ENCODE data around the gene MAPK8.

The MAPK8 gene

DNA sequence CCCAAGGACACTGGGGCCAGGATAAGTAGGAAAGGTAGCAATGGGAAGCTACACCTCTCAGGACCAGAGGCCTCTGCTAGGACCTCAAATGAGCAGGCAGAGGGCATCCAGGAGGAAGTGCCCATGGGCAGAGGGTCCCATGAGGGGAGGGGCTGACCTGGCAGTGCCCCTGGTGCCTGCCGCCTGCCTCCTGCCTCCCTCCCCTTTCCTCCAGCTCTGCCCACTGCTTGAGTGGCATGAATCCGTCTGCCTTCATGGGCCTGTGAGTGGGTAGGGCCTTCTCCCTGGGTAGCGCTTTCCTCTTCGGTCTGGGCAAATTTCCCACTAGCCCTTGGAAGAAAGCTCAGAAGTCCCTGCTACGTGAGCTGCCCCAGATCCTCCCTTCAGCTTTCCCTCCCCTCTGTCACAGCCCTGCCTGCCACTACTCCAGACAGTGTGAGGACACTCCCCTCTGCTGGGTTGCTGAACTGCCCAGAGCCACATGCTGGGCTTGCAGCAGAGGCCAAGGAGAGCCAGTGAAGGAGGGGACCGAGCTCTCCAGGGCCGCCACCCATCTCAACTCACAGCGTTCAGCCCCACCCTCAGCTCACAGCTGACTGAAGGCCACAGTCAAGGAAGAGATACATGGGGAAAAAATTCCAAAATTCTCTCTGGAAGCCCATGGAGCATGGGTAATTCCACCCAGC is 157.0 kb downstream of the MAPK8 start:
- Histone ChIP-seq H3K4ac (ENCODE audit: low read depth, low read length) (no peak overlapping the region), H3K9ac (ENCODE audit: low read length) (no peak overlapping the region), H4K91ac (ENCODE audit: low read depth, low read length) (no peak overlapping the region), H3K4me1 (ENCODE audit: control insufficient read depth in 1 of 2, insufficient read depth in 2 of 2, low read length in 2 of 2) (peaks cover 8 to 12% of the 10 kb centered on the region in 2 experiments), H2BK120ac (ENCODE audit: insufficient read depth, low read length, poor library complexity) (no peak overlapping the region), H2AFZ (ENCODE audit: insufficient read depth, low read length, poor library complexity) (no peak overlapping the region), H4K12ac (ENCODE audit: low read depth, low read length) (no peak overlapping the region), H3K23ac (ENCODE audit: low read length) (no peak overlapping the region), H3K27ac (ENCODE audit: low read depth, low read length) (no peak overlapping the region), H3K14ac (ENCODE audit: low read length) (no peak overlapping the region), H3K27me3 (ENCODE audit: insufficient read depth, low read length) (no peaks in the 10 kb centered on the region), H3K4me3 (ENCODE audit: low read depth, low read length) (no peak overlapping the region), H2BK12ac (ENCODE audit: low read length) (no peak overlapping the region), H3K79me1 (ENCODE audit: low read length) (peaks cover 2% of the 10 kb centered on the region), H4K8ac (ENCODE audit: low read depth, low read length) (no peak overlapping the region), H2BK5ac (ENCODE audit: low read depth, low read length, poor library complexity) (no peak overlapping the region), H3K18ac (ENCODE audit: low read length) (no peak overlapping the region), H3K4me2 (ENCODE audit: low read length) (no peak overlapping the region), H2AK5ac (ENCODE audit: low read length) (no peak overlapping the region), H3K79me2 (ENCODE audit: control insufficient read depth, insufficient read depth, low read length, poor library complexity) (peaks cover 1% of the 10 kb centered on the region), H3K9me3 (ENCODE audit: insufficient read depth, low read depth, low read length) (no peaks in the 10 kb centered on the region), H3K36me3 (ENCODE audit: control insufficient read depth in 1 of 2, insufficient read depth in 2 of 2, low read length in 2 of 2) (no peaks in the 10 kb centered on the region)
- WGBS (ENCODE audit: extremely low coverage, insufficient coverage, insufficient read length): no CpG with 5 or more reads among the region's 8 CpGs
- DNase-seq: no peak

GRCh38 chr10:48464121-48464870 is 157.8 kb downstream of the MAPK8 start:
- Histone ChIP-seq H2BK5ac (ENCODE audit: low read depth, low read length, poor library complexity) (no peak overlapping the region), H4K12ac (ENCODE audit: low read depth, low read length) (no peak overlapping the region), H4K8ac (ENCODE audit: low read depth, low read length) (no peak overlapping the region), H3K18ac (ENCODE audit: low read length) (no peak overlapping the region), H4K91ac (ENCODE audit: low read depth, low read length) (no peak overlapping the region), H3K14ac (ENCODE audit: low read length) (no peak overlapping the region), H2AK5ac (ENCODE audit: low read length) (no peak overlapping the region), H2BK120ac (ENCODE audit: insufficient read depth, low read length, poor library complexity) (no peak overlapping the region), H3K36me3 (ENCODE audit: control insufficient read depth in 1 of 2, insufficient read depth in 2 of 2, low read length in 2 of 2) (no peaks in the 10 kb centered on the region), H3K9ac (ENCODE audit: low read length) (no peak overlapping the region), H3K23ac (ENCODE audit: low read length) (no peak overlapping the region), H3K27ac (ENCODE audit: low read depth, low read length) (no peak overlapping the region), H3K27me3 (ENCODE audit: insufficient read depth, low read length) (no peaks in the 10 kb centered on the region), H3K4ac (ENCODE audit: low read depth, low read length) (no peak overlapping the region), H3K4me2 (ENCODE audit: low read length) (no peak overlapping the region), H3K4me3 (ENCODE audit: low read depth, low read length) (no peak overlapping the region), H3K79me1 (ENCODE audit: low read length) (peaks cover 2% of the 10 kb centered on the region), H3K4me1 (ENCODE audit: control insufficient read depth in 1 of 2, insufficient read depth in 2 of 2, low read length in 2 of 2) (peaks cover 8 to 12% of the 10 kb centered on the region in 2 experiments), H3K9me3 (ENCODE audit: insufficient read depth, low read depth, low read length) (no peaks in the 10 kb centered on the region), H3K79me2 (ENCODE audit: control insufficient read depth, insufficient read depth, low read length, poor library complexity) (peaks cover 1% of the 10 kb centered on the region), H2AFZ (ENCODE audit: insufficient read depth, low read length, poor library complexity) (no peak overlapping the region), H2BK12ac (ENCODE audit: low read length) (no peak overlapping the region)
- DNase-seq: no peak
- no CpG with 5 or more reads among the region's 9 CpGs for WGBS (ENCODE audit: extremely low coverage, insufficient coverage, insufficient read length)

DNA sequence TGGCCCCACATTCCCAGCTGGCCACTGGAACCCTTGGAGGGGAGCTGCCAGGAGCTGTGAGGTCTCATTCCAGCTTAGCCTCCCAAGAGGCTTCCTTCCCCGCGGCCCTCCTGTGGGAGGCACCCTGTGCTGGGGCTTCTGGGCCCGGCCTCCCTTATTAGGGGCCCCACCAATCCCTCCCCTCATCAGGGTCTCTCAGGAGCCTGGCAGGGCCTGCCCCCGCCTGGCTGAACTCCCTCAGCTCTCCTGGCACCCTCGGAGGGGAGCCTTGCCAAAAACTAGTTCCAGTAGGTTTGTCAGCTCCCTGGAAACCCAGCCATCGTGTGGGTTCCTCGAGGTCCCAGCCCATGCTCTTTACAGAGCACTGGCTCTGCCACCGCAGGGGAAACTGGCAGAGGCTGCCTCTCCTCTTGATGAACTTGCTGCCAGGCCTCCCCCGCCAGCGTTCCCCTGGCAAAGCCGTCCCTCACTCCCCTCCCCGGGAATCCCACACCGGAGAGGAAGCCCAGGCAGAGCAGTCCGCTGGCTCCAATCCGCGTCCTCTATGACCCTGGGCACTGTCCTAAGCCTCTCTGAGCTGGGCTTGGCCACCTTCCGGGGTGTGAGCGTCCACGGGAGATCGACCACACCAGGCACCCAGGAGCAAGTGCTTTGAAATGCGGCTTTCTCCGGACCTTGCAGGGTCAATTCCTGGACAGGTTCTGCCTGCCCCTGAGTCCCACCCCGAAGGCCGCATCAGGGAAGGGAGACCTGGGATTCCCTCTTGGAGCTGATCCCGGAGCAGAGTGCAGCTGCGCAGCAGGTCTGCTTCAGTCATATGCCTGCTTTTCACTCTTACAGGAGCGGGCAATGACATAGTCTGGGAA is 158.6 kb downstream of the MAPK8 start:
- Histone ChIP-seq H3K36me3 (ENCODE audit: control insufficient read depth in 1 of 2, insufficient read depth in 2 of 2, low read length in 2 of 2) (no peaks in the 10 kb centered on the region), H3K4me2 (ENCODE audit: low read length) (no peak overlapping the region), H2BK5ac (ENCODE audit: low read depth, low read length, poor library complexity) (no peak overlapping the region), H3K14ac (ENCODE audit: low read length) (no peak overlapping the region), H3K4ac (ENCODE audit: low read depth, low read length) (no peak overlapping the region), H3K79me2 (ENCODE audit: control insufficient read depth, insufficient read depth, low read length, poor library complexity) (peaks cover 1% of the 10 kb centered on the region), H2AFZ (ENCODE audit: insufficient read depth, low read length, poor library complexity) (no peak overlapping the region), H3K18ac (ENCODE audit: low read length) (no peak overlapping the region), H3K23ac (ENCODE audit: low read length) (no peak overlapping the region), H3K9ac (ENCODE audit: low read length) (no peak overlapping the region), H4K8ac (ENCODE audit: low read depth, low read length) (no peak overlapping the region), H3K9me3 (ENCODE audit: insufficient read depth, low read depth, low read length) (no peaks in the 10 kb centered on the region), H4K91ac (ENCODE audit: low read depth, low read length) (no peak overlapping the region), H2AK5ac (ENCODE audit: low read length) (no peak overlapping the region), H3K27ac (ENCODE audit: low read depth, low read length) (no peak overlapping the region), H3K27me3 (ENCODE audit: insufficient read depth, low read length) (no peaks in the 10 kb centered on the region), H4K12ac (ENCODE audit: low read depth, low read length) (no peak overlapping the region), H2BK12ac (ENCODE audit: low read length) (no peak overlapping the region), H2BK120ac (ENCODE audit: insufficient read depth, low read length, poor library complexity) (no peak overlapping the region), H3K4me3 (ENCODE audit: low read depth, low read length) (no peak overlapping the region), H3K4me1 (ENCODE audit: control insufficient read depth in 1 of 2, insufficient read depth in 2 of 2, low read length in 2 of 2) (peaks cover 12 to 14% of the 10 kb centered on the region in 2 experiments), H3K79me1 (ENCODE audit: low read length) (peaks cover 2% of the 10 kb centered on the region)
- no CpG with 5 or more reads among the region's 27 CpGs for WGBS (ENCODE audit: extremely low coverage, insufficient coverage, insufficient read length)
- DNase-seq: peak in 1 of 2 donors; percentile 38

DNA sequence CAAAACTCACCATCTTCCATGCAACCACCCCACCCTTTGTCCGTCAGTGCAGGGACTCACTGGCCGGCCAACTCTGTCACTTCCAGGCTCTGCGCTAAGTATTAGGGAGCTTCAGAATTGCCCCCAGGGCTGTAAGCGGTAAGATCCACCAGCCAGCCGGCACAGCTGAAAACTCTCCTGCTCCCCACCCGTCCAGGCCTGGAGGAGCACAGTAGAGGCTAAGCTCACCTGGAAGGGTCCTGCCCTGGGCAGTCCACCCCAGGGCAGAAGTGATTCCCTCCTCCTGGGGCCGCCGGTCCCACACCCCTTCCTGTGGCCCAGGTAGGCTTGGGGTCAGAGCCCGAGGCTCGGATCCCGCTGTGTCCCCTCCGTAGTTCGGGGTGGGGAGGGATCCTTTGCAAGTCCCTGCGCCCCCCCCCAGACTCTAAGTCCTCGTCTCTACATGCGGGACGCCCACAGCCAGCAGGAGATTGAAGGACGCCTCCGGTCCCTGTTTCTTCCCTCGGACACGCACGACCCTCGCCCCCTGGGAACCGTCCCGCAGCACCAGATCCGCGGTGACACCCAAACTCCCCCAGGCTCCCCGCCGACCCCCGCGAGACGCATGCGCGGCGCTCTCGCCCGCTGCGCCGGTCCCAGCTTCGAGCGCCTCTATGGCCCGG is 159.5 kb downstream of the MAPK8 start:
- Histone ChIP-seq H3K23ac (ENCODE audit: low read length) (no peak overlapping the region), H3K4ac (ENCODE audit: low read depth, low read length) (peak overlapping the region; percentile 27), H3K27ac (ENCODE audit: low read depth, low read length) (no peak overlapping the region), H3K18ac (ENCODE audit: low read length) (no peak overlapping the region), H3K4me2 (ENCODE audit: low read length) (peak overlapping the region; percentile 68), H2BK5ac (ENCODE audit: low read depth, low read length, poor library complexity) (no peak overlapping the region), H3K36me3 (ENCODE audit: control insufficient read depth in 1 of 2, insufficient read depth in 2 of 2, low read length in 2 of 2) (no peaks in the 10 kb centered on the region), H3K79me1 (ENCODE audit: low read length) (peaks cover 2% of the 10 kb centered on the region), H3K9me3 (ENCODE audit: insufficient read depth, low read depth, low read length) (no peaks in the 10 kb centered on the region), H2AFZ (ENCODE audit: insufficient read depth, low read length, poor library complexity) (peak overlapping the region; percentile 50), H4K91ac (ENCODE audit: low read depth, low read length) (peak overlapping the region; percentile 64), H3K79me2 (ENCODE audit: control insufficient read depth, insufficient read depth, low read length, poor library complexity) (peaks cover 1% of the 10 kb centered on the region), H2BK120ac (ENCODE audit: insufficient read depth, low read length, poor library complexity) (no peak overlapping the region), H4K12ac (ENCODE audit: low read depth, low read length) (no peak overlapping the region), H3K9ac (ENCODE audit: low read length) (no peak overlapping the region), H3K4me3 (ENCODE audit: low read depth, low read length) (peak overlapping the region; percentile 27), H2BK12ac (ENCODE audit: low read length) (peak overlapping the region; percentile 15), H3K4me1 (ENCODE audit: control insufficient read depth in 1 of 2, insufficient read depth in 2 of 2, low read length in 2 of 2) (peaks cover 18% of the 10 kb centered on the region in 2 experiments), H3K14ac (ENCODE audit: low read length) (peak overlapping the region; percentile 22), H4K8ac (ENCODE audit: low read depth, low read length) (peak overlapping the region; percentile 73), H3K27me3 (ENCODE audit: insufficient read depth, low read length) (no peaks in the 10 kb centered on the region), H2AK5ac (ENCODE audit: low read length) (no peak overlapping the region)
- WGBS (ENCODE audit: extremely low coverage, insufficient coverage, insufficient read length): no CpG with 5 or more reads among the region's 42 CpGs
- DNase-seq: peak in 1 of 2 donors; percentile 20
